ENCODE measurements around the gene PRPSAP1.
A peak's percentile ranks its signal among the peaks of the same experiment; 100 is the strongest.

Gene PRPSAP1

DNA sequence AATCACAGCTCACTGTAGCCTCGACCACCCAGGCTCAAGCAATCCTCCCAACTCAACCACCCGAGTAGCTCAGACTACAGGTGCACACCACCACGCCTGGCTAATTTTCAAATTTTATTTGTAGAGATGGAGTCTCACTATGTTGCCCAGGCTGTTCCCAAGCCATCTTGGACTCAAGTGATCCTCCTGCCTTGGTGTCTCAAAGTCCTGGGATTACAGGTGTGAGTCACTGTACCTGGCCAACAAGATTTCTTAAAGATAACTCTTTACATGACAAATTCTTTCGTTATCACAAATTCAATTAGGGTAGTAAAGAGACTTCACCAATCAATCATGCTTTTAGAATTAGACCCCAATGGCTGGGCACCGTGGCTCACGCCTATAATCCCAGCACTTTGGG lies 12.4 kb downstream of the PRPSAP1 start:
- Histone ChIP-seq H3K4me3 (no peak overlapping the region), H3K36me3 (peaks cover 38 to 75% (median 61%) of the 10 kb centered on the region in 11 experiments)
- no peak for TF ChIP-seq Cebpa-rat (IDR thresholded peaks at IDR 0.05)

DNA sequence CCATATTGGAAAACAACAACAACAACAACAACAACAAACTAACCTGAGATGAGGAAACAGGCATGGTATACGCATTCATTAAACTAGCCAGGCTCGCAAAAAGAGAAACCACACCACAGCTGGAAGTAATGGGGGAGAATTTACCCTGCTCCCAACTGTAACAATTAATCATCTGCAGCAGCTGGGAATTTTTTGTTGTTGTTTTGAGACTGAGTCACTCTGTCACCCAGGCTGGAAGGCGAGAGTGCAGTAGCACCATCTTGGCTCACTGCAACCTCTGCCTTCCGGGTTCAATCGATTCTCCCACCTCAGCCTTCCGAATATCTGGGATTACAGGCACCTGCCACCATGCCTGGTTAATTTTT lies 16.3 kb downstream of the PRPSAP1 start:
- TF ChIP-seq Cebpa-rat (IDR thresholded peaks at IDR 0.05), result no peak
- peaks cover 13 to 19% (median 17%) of the 10 kb centered on the region in 10 experiments for H3K4me1 ChIP-seq
- H4K20me1 ChIP-seq, result peaks cover 0 to 12% (median 0%) of the 10 kb centered on the region in 11 experiments; a peak in 3 of 22 replicates
- H3K4me2 ChIP-seq, result peak overlapping the region; percentile 36 to 76 (median 51); a peak in 21 of 22 replicates
- H3K9me3 ChIP-seq (replicated peaks in 1 of 11), result no peaks in the 10 kb centered on the region
- no peak overlapping the region for H3K4me3 ChIP-seq
- H3K36me3 ChIP-seq, result peaks cover 9 to 56% (median 35%) of the 10 kb centered on the region in 11 experiments
- H3K27ac ChIP-seq, result peak overlapping the region in 5 of 11 experiments; percentile 2 to 31 (median 25); a peak in 4 of 22 replicates
- no peak overlapping the region for H3K9ac ChIP-seq
- no peaks in the 10 kb centered on the region for H3K27me3 ChIP-seq

More for the DNA sequence above, 12.4 kb downstream of the PRPSAP1 start:
- Histone ChIP-seq H3K27me3 (no peaks in the 10 kb centered on the region), H4K20me1 (peaks cover 0 to 7% (median 0%) of the 10 kb centered on the region in 11 experiments; a peak in 3 of 22 replicates), H3K4me2 (no peak overlapping the region), H3K9ac (no peak overlapping the region), H3K4me1 (peaks cover 13 to 19% (median 17%) of the 10 kb centered on the region in 10 experiments), H3K9me3 (replicated peaks in 1 of 11) (no peaks in the 10 kb centered on the region), H3K27ac (no peak overlapping the region)

DNA sequence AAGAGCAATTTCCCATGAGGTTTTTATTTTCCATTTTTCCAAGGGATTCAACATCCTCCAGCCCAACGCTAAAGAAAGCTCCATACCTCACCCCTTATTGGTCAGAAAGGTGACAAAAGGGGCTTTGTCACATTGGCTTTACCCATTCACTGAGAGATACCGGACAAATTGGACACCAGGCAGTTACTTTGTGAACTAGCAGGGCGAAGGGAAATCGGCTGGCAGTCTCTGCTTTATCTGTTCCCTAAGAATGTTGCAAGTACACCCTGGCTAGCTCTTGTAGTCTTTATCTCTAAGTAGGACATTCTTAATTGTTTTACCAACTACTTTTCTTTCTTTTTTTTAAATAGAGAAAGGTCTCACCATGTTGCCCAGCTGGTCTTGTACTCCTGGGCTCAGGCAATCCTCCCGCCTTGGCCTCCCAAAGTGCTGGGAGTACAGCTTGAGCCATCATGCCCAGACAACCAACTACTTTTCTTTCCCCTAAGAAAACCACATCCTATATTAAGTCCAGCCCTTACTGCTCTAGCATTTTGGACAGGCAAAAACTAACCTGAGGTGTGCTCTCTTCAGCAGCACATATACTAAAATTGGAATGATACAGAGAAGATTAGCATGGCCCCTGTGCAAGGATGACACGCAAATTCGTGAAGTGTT lies 16.8 kb downstream of the PRPSAP1 start:
- H3K4me2 ChIP-seq, result peak overlapping the region; percentile 36 to 76 (median 51); a peak in 21 of 22 replicates
- peaks cover 11 to 56% (median 35%) of the 10 kb centered on the region in 11 experiments for H3K36me3 ChIP-seq
- H3K4me3 ChIP-seq, result no peak overlapping the region
- H3K27me3 ChIP-seq, result no peaks in the 10 kb centered on the region
- H3K9ac ChIP-seq, result no peak overlapping the region
- peaks cover 0 to 17% (median 0%) of the 10 kb centered on the region in 11 experiments; a peak in 3 of 22 replicates for H4K20me1 ChIP-seq
- peaks cover 13 to 19% (median 17%) of the 10 kb centered on the region in 10 experiments for H3K4me1 ChIP-seq
- peak overlapping the region in 5 of 11 experiments; percentile 2 to 31 (median 25); a peak in 3 of 22 replicates for H3K27ac ChIP-seq
- no peaks in the 10 kb centered on the region for H3K9me3 ChIP-seq (replicated peaks in 1 of 11)
- TF ChIP-seq Cebpa-rat (IDR thresholded peaks at IDR 0.05), result no peak

DNA sequence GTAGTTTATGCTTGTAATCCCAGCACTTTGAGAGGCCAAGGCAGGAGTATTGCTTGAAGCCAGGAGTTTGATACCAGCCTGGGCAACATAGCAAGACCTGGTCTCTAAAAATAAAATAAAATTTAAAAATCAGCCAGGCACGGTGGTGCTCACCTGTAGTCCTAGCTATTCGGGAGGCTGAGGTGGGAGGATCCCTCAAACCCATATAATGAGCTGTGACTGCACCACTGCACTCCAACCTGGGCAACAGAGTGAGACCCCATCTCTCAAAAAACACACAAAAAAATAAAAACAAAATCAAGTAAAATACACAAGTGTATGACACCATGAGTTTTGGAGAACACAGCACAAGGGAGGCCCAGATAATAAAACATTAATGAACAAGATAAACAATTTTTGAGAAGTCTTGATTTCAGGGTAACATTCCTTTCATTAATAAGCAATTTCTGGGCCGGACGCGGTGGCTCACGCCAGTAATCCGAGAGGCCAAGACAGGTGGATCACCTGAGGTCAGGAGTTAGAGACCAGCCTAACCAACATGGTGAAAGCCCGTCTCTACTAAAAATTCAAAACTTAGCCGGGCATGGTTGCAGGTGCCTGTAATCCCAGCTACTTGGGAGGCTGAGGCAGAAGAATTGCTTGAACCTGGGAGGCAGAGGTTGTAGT lies 17.9 kb downstream of the PRPSAP1 start:
- Histone ChIP-seq H3K36me3 (peaks cover 12 to 56% (median 35%) of the 10 kb centered on the region in 11 experiments), H3K4me2 (no peak overlapping the region)
- TF ChIP-seq Cebpa-rat (IDR thresholded peaks at IDR 0.05), result no peak

DNA sequence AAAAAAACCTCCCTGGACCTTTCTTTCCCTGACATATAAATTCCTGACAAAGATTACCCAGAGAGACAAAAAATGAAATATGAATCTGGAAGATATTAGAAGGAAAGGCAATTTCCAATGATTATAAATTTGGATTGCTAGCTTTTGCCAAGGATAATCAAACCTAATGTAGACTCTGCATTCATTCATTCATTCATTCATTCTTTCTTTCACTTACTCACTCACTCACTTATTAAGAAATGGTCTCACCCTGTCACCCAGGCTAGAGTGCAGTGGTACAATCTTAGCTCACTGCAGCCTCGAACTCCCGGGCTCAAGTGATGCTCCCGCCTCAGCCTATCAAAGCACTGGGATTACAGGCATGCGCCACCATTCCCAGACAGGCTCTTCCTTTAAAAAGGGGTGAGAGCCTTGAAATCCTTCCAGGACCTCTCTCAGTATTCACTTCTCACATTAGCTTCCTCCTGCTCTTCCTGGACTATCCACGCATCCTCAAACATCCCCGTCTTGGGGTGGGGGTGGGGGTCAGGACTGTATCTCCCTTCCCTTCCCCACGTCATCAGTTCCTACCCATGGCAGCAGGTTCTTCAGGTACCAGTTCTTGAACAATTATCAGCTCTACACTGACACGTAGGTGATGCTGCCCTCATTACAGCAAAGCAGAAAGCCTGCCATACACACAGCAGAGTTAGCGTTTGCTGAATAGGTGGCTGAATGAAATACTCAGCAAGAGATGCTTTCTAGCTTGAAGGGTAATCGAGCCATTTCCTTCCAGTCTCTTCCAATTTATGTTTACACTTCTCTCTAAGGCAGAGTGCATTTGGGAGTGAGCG lies 19.8 kb downstream of the PRPSAP1 start:
- no peaks in the 10 kb centered on the region for H3K27me3 ChIP-seq
- no peak for TF ChIP-seq Cebpa-rat (IDR thresholded peaks at IDR 0.05)
- peaks cover 13 to 19% (median 17%) of the 10 kb centered on the region in 10 experiments for H3K4me1 ChIP-seq
- H3K27ac ChIP-seq, result no peak overlapping the region
- H3K4me2 ChIP-seq, result no peak overlapping the region
- H3K9ac ChIP-seq, result no peak overlapping the region
- no peaks in the 10 kb centered on the region for H3K9me3 ChIP-seq (replicated peaks in 1 of 11)
- peaks cover 30 to 58% (median 42%) of the 10 kb centered on the region in 11 experiments for H3K36me3 ChIP-seq
- no peak overlapping the region for H3K4me3 ChIP-seq
- peaks cover 0 to 17% (median 0%) of the 10 kb centered on the region in 11 experiments; a peak in 3 of 22 replicates for H4K20me1 ChIP-seq

More for the DNA sequence above, 17.9 kb downstream of the PRPSAP1 start:
- Histone ChIP-seq H4K20me1 (peaks cover 0 to 17% (median 0%) of the 10 kb centered on the region in 11 experiments; a peak in 3 of 22 replicates), H3K9ac (no peak overlapping the region), H3K27ac (no peak overlapping the region), H3K9me3 (replicated peaks in 1 of 11) (no peaks in the 10 kb centered on the region), H3K4me1 (peaks cover 13 to 19% (median 17%) of the 10 kb centered on the region in 10 experiments), H3K27me3 (no peaks in the 10 kb centered on the region), H3K4me3 (no peak overlapping the region)

DNA sequence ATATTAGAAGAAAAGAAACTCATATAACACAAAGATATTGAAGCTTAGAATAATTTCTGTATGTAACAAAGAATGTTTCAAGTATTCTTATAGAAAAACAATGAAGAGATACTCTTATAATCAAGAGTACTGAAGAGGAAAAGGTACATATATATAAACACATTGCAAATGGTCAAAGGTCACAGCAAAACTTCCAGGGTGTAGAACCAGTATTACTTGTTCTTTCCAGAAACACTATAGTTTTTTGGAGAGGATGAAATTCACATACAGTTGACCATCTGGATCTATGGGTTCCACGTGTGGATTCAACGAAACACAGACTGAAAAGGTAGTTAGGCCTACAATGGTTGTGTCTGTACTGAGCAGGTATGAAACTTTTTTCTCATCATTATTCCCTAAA lies 22.6 kb downstream of the PRPSAP1 start:
- H3K4me3 ChIP-seq, result no peak overlapping the region
- H4K20me1 ChIP-seq, result peaks cover 0 to 10% (median 0%) of the 10 kb centered on the region in 11 experiments; a peak in 2 of 22 replicates
- peaks cover 45 to 84% (median 68%) of the 10 kb centered on the region in 11 experiments for H3K36me3 ChIP-seq
- H3K4me1 ChIP-seq, result peaks cover 0 to 17% (median 5%) of the 10 kb centered on the region in 10 experiments; a peak in 10 of 20 replicates
- H3K4me2 ChIP-seq, result no peak overlapping the region
- TF ChIP-seq Cebpa-rat (IDR thresholded peaks at IDR 0.05), result no peak
- no peaks in the 10 kb centered on the region for H3K27me3 ChIP-seq
- no peak overlapping the region for H3K9ac ChIP-seq
- H3K27ac ChIP-seq, result no peak overlapping the region
- no peaks in the 10 kb centered on the region for H3K9me3 ChIP-seq (replicated peaks in 1 of 11)

DNA sequence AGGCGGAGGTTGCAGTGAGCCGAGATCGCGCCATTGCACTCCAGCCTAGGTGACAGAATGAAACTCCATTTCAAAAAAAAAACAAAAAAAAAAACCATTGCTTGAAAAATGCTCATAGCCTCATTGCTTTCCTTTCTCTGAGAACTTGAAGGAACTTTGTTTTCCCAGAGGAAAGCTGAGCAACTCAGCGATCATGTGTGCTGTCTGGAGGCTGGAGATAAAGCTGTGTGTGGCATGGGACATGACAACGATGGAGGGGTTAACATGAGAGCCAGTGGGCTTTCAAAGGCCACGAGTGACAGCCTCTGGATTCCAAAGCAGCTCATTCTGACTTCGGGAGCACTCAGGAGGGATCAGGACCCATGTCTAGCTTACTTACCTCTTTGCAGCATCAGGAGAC lies 24.1 kb downstream of the PRPSAP1 start:
- H3K36me3 ChIP-seq, result peaks cover 41 to 84% (median 67%) of the 10 kb centered on the region in 11 experiments
- H3K4me1 ChIP-seq, result peaks cover 0 to 17% (median 5%) of the 10 kb centered on the region in 10 experiments; a peak in 10 of 20 replicates
- no peak for TF ChIP-seq Cebpa-rat (IDR thresholded peaks at IDR 0.05)

DNA sequence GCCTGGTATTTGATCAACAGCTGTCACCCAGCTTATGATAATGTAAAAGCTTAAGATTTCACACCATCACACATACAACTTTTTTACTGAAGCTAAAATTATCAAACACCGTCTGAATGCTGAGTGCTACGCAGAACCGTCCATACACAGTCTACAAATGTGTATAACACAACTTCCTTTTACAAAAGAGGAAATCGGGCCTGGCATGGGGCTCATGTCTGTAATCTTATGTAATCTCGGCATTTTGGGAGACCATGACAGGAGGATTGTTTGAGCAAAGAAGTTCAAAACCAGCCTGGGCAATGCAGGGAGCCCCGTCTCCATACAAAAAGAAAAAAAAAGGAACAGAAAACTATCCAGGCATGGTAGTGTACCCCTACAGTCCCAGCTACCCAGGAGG lies 26.0 kb downstream of the PRPSAP1 start:
- Histone ChIP-seq H3K9ac (peak overlapping the region in 1 of 11 experiments; percentile 35; a peak in 2 of 22 replicates), H3K27me3 (no peaks in the 10 kb centered on the region), H3K4me1 (peaks cover 0 to 17% (median 5%) of the 10 kb centered on the region in 10 experiments; a peak in 10 of 20 replicates), H3K36me3 (peaks cover 59 to 99% (median 86%) of the 10 kb centered on the region in 11 experiments), H3K9me3 (replicated peaks in 1 of 11) (no peaks in the 10 kb centered on the region), H3K4me2 (peak overlapping the region in 5 of 11 experiments; percentile 37 to 65 (median 54); a peak in 8 of 22 replicates), H3K27ac (peak overlapping the region in 4 of 11 experiments; percentile 8 to 55 (median 48); a peak in 7 of 22 replicates), H3K4me3 (no peak overlapping the region), H4K20me1 (0 out of 22 replicates have a peak, but pooled peaks cover 0 to 5% (median 0%) of the 10 kb centered on the region in 11 experiments)
- TF ChIP-seq Cebpa-rat (IDR thresholded peaks at IDR 0.05), result no peak

More for the DNA sequence above, 24.1 kb downstream of the PRPSAP1 start:
- Histone ChIP-seq H3K27me3 (no peaks in the 10 kb centered on the region), H3K27ac (no peak overlapping the region), H3K4me3 (no peak overlapping the region), H4K20me1 (peaks cover 0 to 10% (median 0%) of the 10 kb centered on the region in 11 experiments; a peak in 2 of 22 replicates), H3K9ac (no peak overlapping the region), H3K9me3 (replicated peaks in 1 of 11) (no peaks in the 10 kb centered on the region), H3K4me2 (no peak overlapping the region)
